ENCODE results near the gene CCL2.

GRCh38 chr17:34261568-34262337 is 6.7 kb downstream of the CCL2 start:
- TF ChIP-seq CTCF (conservative IDR thresholded peaks at IDR 0.05; ENCODE audit: low read depth, low read length) (no peak), EZH2 (IDR thresholded peaks at IDR 0.05; ENCODE audit: borderline replicate concordance, low read depth, low read length, poor library complexity, severe bottlenecking) (no peak)
